Glutamatergic neuron (in vitro differentiated cells): Measurements from ENCODE around the gene LYL1. TPM values are rescaled to one million over a fixed set of nuclear protein-coding genes. Genes with fewer than 3 reads are reported as not detected.

Experiments used
- DNase-seq: peaks from one replicate; pipeline ENCODE4 v3.0.0; 2022
- H3K27ac Mint-ChIP-seq: one replicate; pipeline ENCODE4 v1.8.0; 2020; ENCODE audit warnings: mild to moderate bottlenecking, mixed read lengths, inconsistent platforms; ENCODE audit not compliant: unreplicated experiment
- H3K27me3 Mint-ChIP-seq: one replicate; pipeline ENCODE4 v1.8.0; 2020; ENCODE audit warnings: mild to moderate bottlenecking, moderate library complexity, mixed read lengths, inconsistent platforms; ENCODE audit not compliant: unreplicated experiment
- H3K36me3 Mint-ChIP-seq: one replicate; pipeline ENCODE4 v1.8.0; 2020; ENCODE audit warnings: mild to moderate bottlenecking, mixed read lengths, inconsistent platforms; ENCODE audit not compliant: unreplicated experiment
- H3K4me1 Mint-ChIP-seq: one replicate; pipeline ENCODE4 v1.8.0; 2020; ENCODE audit warnings: mild to moderate bottlenecking, low read depth, mixed read lengths, inconsistent platforms; ENCODE audit not compliant: unreplicated experiment
- H3K4me3 Mint-ChIP-seq: one replicate; pipeline ENCODE4 v1.8.0; 2020; ENCODE audit warnings: mild to moderate bottlenecking, mixed read lengths, inconsistent platforms; ENCODE audit not compliant: unreplicated experiment
- H3K9me3 Mint-ChIP-seq: one replicate; pipeline ENCODE4 v1.8.0; 2020; ENCODE audit warnings: mild to moderate bottlenecking, moderate library complexity, mixed read lengths, inconsistent platforms; ENCODE audit not compliant: unreplicated experiment
- total RNA-seq: library from RNA; stranded (reverse); fragmentation: NEBNext Ultra II Directional; extraction: Animal tissue kit (Norgen Biotek cat#: 25700); gene quantifications from one replicate; pipeline ENCODE4 v1.2.1, GENCODE V29; 2021; ENCODE audit not compliant: unreplicated experiment
- TF ChIP-seq, protein P1 (sequence below): fragments of 200-600 bp; sonication (generic); IDR thresholded peaks from one replicate; pipeline ENCODE4 v1.5.0; 2021; ENCODE audit not compliant: partially characterized antibody, unreplicated experiment

LYL1 gene
- total RNA-seq, 1 donor from 2014 or later = 1.3 TPM

DNA sequence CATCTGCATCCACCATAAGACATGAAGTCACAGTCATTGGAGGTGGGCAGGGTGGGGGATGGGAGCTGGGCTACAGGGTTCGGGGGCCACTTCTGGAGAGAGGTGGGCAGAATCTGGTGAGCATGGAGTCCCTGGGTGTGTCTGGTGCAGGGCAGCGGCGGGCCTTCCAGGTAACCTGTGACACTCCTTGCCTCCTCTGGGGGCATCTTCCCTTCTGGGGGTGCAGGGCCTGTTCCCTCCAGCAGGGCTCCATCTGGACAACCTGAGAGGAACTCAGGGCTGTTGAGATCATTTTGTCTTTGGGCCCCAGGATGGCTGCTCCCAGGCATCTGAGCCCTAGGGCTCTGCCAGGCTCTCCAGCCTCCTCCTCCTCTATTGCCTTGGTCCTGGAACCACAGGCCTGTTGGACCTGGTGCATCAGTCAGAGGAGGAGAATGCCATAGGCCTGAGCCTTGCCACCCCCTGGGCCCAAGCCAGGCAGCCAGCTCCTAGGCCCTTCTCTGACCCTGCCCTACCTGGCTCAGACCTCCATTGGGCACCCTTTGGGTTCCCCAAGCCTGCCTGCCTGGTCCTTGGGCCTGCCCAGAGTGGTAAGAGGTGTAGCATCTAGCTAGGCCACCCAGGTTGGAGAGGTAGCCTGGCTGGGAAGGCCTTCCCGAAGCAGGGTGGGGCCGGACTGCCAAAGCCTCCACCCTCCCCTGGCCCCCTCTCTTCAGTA lies 13.4 kb downstream of the LYL1 start:
- Mint-ChIP-seq H3K27me3 (peaks cover 12% of the 10 kb centered on the region), H3K4me3 (no peak overlapping the region), H3K9me3 (peaks cover 10% of the 10 kb centered on the region), H3K36me3 (no peaks in the 10 kb centered on the region), H3K27ac (no peak overlapping the region), H3K4me1 (peaks cover 9% of the 10 kb centered on the region)
- TF ChIP-seq, protein P1, sequence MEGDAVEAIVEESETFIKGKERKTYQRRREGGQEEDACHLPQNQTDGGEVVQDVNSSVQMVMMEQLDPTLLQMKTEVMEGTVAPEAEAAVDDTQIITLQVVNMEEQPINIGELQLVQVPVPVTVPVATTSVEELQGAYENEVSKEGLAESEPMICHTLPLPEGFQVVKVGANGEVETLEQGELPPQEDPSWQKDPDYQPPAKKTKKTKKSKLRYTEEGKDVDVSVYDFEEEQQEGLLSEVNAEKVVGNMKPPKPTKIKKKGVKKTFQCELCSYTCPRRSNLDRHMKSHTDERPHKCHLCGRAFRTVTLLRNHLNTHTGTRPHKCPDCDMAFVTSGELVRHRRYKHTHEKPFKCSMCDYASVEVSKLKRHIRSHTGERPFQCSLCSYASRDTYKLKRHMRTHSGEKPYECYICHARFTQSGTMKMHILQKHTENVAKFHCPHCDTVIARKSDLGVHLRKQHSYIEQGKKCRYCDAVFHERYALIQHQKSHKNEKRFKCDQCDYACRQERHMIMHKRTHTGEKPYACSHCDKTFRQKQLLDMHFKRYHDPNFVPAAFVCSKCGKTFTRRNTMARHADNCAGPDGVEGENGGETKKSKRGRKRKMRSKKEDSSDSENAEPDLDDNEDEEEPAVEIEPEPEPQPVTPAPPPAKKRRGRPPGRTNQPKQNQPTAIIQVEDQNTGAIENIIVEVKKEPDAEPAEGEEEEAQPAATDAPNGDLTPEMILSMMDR = peak; percentile 53
- DNase-seq = no peak

DNA sequence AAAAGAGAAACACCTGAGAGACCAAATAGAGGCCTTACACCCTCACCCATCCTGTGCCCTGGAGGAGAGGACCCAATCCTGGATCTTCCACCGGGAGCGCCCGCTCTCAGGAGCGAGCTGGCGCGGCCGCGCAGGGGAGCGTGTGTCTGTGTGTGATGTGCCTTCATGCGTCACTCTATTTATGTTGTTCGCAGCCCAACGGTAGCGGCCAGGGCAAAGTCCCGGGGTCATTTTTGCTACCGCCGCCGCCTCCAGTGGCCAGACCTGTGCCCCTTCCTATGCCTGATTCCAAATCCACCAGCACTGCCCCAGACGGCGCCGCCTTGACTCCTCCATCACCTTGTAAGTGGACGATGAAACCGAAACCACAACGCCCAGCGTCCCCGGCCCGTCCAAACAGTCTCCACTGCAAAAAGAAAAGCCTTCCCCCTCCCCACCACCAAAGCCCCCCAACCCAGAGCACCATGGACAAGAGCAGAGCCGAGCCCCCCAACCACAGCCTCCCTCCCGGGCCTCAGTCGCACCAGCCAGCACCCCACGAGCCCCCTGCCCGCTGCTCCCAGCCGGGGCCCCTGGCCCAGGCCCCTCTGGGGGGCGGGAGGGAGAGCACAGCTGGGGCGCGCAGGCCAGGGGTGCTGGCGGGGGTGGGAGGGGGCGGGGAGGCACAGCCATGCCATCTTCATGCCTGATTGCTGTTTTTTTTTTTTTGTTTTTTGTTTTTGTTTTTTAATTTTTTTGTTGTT lies 14.7 kb downstream of the LYL1 start:
- peaks cover 10% of the 10 kb centered on the region for H3K9me3 Mint-ChIP-seq
- H3K4me3 Mint-ChIP-seq = no peak overlapping the region
- peaks cover 13% of the 10 kb centered on the region for H3K27me3 Mint-ChIP-seq
- H3K4me1 Mint-ChIP-seq = peaks cover 14% of the 10 kb centered on the region
- no peak for DNase-seq
- TF ChIP-seq, protein P1 = no peak
- no peak overlapping the region for H3K27ac Mint-ChIP-seq
- H3K36me3 Mint-ChIP-seq = no peaks in the 10 kb centered on the region

- no peak overlapping the region for H3K27ac Mint-ChIP-seq
- no peaks in the 10 kb centered on the region for H3K36me3 Mint-ChIP-seq
- no peak for DNase-seq
- TF ChIP-seq, protein P1 = no peak
- peaks cover 18% of the 10 kb centered on the region for H3K4me1 Mint-ChIP-seq
- peaks cover 12% of the 10 kb centered on the region for H3K9me3 Mint-ChIP-seq
- H3K27me3 Mint-ChIP-seq = peaks cover 18% of the 10 kb centered on the region
- H3K4me3 Mint-ChIP-seq = no peak overlapping the region
Observed at GRCh38 chr19:13087295-13087694, 15.4 kb downstream of the LYL1 start.

DNA sequence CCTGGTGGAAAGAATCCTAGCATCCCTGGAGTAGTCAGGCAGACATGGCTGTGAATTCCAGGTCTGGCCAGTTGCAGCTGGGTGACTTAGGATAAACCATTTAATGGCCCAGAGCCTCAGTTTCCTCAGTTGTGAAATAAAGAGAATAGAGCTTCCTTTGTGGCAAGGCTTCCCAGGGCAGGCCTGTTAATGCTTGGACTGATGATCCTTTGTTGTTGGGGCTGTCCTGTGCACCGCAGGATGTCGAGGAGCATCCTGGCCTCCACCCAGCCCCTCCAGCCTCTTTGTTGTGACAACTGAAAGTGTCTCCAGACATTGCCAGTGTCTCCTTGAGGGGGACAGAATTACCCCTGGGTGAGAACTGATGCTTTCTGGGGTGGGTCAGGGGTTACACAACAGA lies 16.3 kb downstream of the LYL1 start:
- TF ChIP-seq, protein P1 = no peak
- H3K9me3 Mint-ChIP-seq = peaks cover 9% of the 10 kb centered on the region
- no peaks in the 10 kb centered on the region for H3K36me3 Mint-ChIP-seq
- no peak for DNase-seq
- H3K4me3 Mint-ChIP-seq = no peak overlapping the region
- H3K27me3 Mint-ChIP-seq = peaks cover 18% of the 10 kb centered on the region
- no peak overlapping the region for H3K27ac Mint-ChIP-seq
- peaks cover 24% of the 10 kb centered on the region for H3K4me1 Mint-ChIP-seq

GRCh38 chr19:13085666-13086065 lies 17.0 kb downstream of the LYL1 start:
- Mint-ChIP-seq H3K36me3 (no peaks in the 10 kb centered on the region), H3K9me3 (peaks cover 8% of the 10 kb centered on the region), H3K27me3 (peaks cover 17% of the 10 kb centered on the region), H3K4me1 (peaks cover 24% of the 10 kb centered on the region), H3K4me3 (no peak overlapping the region), H3K27ac (no peak overlapping the region)
- TF ChIP-seq, protein P1 = no peak
- no peak for DNase-seq
